ENCODE measurements around the gene ESR2.
"Not testable (repeated sequence)": the region's sequence is repeated elsewhere in the genome, so short reads cannot be mapped to it uniquely, and the experiment has no call there.

Gene ESR2

GRCh38 chr14:64213086-64213485 is 81.1 kb downstream of the ESR2 start:
- Histone ChIP-seq H3K27me3 (ENCODE audit: insufficient read depth, low read depth) (no peaks in the 10 kb centered on the region), H3K4me2 (no peak overlapping the region), H3K36me3 (ENCODE audit: insufficient read depth) (no peaks in the 10 kb centered on the region), H3K79me2 (ENCODE audit: insufficient read depth, low read depth) (no peaks in the 10 kb centered on the region), H3K4me3 (IDR thresholded peaks at IDR 0.05; ENCODE audit: insufficient read depth, low read depth, low read length) (no peak overlapping the region), H3K9ac (no peak overlapping the region), H3K4me1 (ENCODE audit: low read depth, poor library complexity, severe bottlenecking) (peaks cover 4% of the 10 kb centered on the region), H3K27ac (no peak overlapping the region), H4K20me1 (ENCODE audit: insufficient read depth) (no peaks in the 10 kb centered on the region), H2AFZ (ENCODE audit: low read depth) (no peak overlapping the region)
- TF ChIP-seq CTCF (conservative IDR thresholded peaks at IDR 0.05; ENCODE audit: low read depth, low read length), result no peak

DNA sequence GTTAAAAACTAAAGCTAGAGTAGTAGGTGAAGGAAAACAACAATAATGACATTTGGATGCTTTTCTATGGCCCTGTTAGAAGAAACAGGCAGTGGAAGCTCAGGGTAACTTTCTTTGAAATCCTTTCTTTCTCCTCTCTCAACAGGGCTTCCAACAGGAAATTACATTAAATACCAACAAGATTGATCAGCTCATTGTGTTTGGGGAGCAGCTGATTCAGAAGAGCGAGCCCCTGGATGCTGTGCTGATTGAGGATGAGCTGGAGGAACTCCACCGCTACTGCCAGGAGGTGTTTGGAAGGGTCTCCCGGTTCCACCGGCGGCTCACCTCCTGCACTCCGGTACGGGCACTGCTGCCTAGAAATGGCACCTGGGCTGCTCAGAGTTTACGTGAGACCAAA is 81.5 kb downstream of the ESR2 start:
- H3K79me2 ChIP-seq (ENCODE audit: insufficient read depth, low read depth), result no peaks in the 10 kb centered on the region
- H3K4me2 ChIP-seq, result no peak overlapping the region
- H3K4me1 ChIP-seq (ENCODE audit: low read depth, poor library complexity, severe bottlenecking), result peaks cover 4% of the 10 kb centered on the region
- no peak overlapping the region for H2AFZ ChIP-seq (ENCODE audit: low read depth)
- H3K27me3 ChIP-seq (ENCODE audit: insufficient read depth, low read depth), result no peaks in the 10 kb centered on the region
- H3K36me3 ChIP-seq (ENCODE audit: insufficient read depth), result no peaks in the 10 kb centered on the region
- no peak overlapping the region for H3K27ac ChIP-seq
- H3K4me3 ChIP-seq (IDR thresholded peaks at IDR 0.05; ENCODE audit: insufficient read depth, low read depth, low read length), result no peak overlapping the region
- H3K9ac ChIP-seq, result no peak overlapping the region
- no peak for TF ChIP-seq CTCF (conservative IDR thresholded peaks at IDR 0.05; ENCODE audit: low read depth, low read length)
- H4K20me1 ChIP-seq (ENCODE audit: insufficient read depth), result no peaks in the 10 kb centered on the region

- not testable (repeated sequence) for H3K4me3 ChIP-seq (IDR thresholded peaks at IDR 0.05; ENCODE audit: insufficient read depth, low read depth, low read length); H4K20me1 ChIP-seq (ENCODE audit: insufficient read depth); H3K27ac ChIP-seq; H3K27me3 ChIP-seq (ENCODE audit: insufficient read depth, low read depth); H3K36me3 ChIP-seq (ENCODE audit: insufficient read depth); H2AFZ ChIP-seq (ENCODE audit: low read depth); H3K9ac ChIP-seq; H3K4me2 ChIP-seq; H3K79me2 ChIP-seq (ENCODE audit: insufficient read depth, low read depth)
- peaks cover 14% of the 10 kb centered on the region for H3K4me1 ChIP-seq (ENCODE audit: low read depth, poor library complexity, severe bottlenecking)
Measured at GRCh38 chr14:64210912-64211311, 83.3 kb downstream of the ESR2 start.

- Histone ChIP-seq H2AFZ (ENCODE audit: low read depth) (no peak overlapping the region), H3K4me1 (ENCODE audit: low read depth, poor library complexity, severe bottlenecking) (peaks cover 21% of the 10 kb centered on the region), H3K9ac (no peak overlapping the region), H3K4me3 (IDR thresholded peaks at IDR 0.05; ENCODE audit: insufficient read depth, low read depth, low read length) (no peak overlapping the region), H3K36me3 (ENCODE audit: insufficient read depth) (no peaks in the 10 kb centered on the region), H3K27ac (no peak overlapping the region), H3K79me2 (ENCODE audit: insufficient read depth, low read depth) (no peaks in the 10 kb centered on the region), H4K20me1 (ENCODE audit: insufficient read depth) (no peaks in the 10 kb centered on the region), H3K27me3 (ENCODE audit: insufficient read depth, low read depth) (no peaks in the 10 kb centered on the region), H3K4me2 (no peak overlapping the region)
- no peak for TF ChIP-seq CTCF (conservative IDR thresholded peaks at IDR 0.05; ENCODE audit: low read depth, low read length)
Measured at GRCh38 chr14:64210216-64210615, 84.0 kb downstream of the ESR2 start.

DNA sequence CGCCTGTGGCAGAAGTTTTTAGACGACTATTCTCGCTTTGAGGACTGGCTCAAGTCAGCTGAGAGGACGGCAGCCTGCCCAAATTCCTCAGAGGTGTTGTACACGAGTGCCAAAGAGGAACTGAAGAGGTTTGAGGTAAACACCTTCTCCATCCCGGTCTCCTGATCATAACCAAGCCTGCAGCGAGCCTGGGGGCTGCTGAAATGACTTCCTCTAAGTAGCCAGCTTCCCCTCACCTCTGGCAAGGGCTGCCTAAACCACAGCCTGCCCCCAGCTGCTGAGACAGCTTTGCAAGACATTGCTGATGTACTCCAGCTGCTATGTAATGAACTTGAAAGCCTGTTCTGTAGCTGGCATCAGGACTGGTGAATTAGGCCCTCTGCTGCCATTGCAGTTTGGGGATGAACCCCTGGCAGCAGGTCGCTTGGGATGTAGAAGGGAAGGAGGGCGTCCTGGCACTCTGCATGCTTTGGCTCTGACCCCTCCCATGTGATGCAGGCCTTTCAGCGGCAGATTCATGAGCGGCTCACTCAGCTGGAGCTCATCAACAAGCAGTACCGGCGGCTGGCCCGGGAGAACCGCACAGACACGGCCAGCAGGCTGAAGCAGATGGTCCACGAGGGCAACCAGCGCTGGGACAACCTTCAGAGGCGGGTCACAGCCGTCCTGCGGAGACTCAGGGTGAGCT is 84.6 kb downstream of the ESR2 start:
- Histone ChIP-seq H3K4me3 (IDR thresholded peaks at IDR 0.05; ENCODE audit: insufficient read depth, low read depth, low read length) (no peak overlapping the region), H3K27me3 (ENCODE audit: insufficient read depth, low read depth) (no peaks in the 10 kb centered on the region), H3K4me1 (ENCODE audit: low read depth, poor library complexity, severe bottlenecking) (peaks cover 28% of the 10 kb centered on the region), H3K4me2 (no peak overlapping the region), H2AFZ (ENCODE audit: low read depth) (no peak overlapping the region), H3K9ac (no peak overlapping the region), H4K20me1 (ENCODE audit: insufficient read depth) (no peaks in the 10 kb centered on the region), H3K79me2 (ENCODE audit: insufficient read depth, low read depth) (no peaks in the 10 kb centered on the region), H3K27ac (no peak overlapping the region), H3K36me3 (ENCODE audit: insufficient read depth) (no peaks in the 10 kb centered on the region)
- no peak for TF ChIP-seq CTCF (conservative IDR thresholded peaks at IDR 0.05; ENCODE audit: low read depth, low read length)
